Measurements from ENCODE around the gene NT5C3B.
A peak's percentile ranks its signal among the peaks of the same experiment; 100 is the strongest.

Gene NT5C3B

DNA sequence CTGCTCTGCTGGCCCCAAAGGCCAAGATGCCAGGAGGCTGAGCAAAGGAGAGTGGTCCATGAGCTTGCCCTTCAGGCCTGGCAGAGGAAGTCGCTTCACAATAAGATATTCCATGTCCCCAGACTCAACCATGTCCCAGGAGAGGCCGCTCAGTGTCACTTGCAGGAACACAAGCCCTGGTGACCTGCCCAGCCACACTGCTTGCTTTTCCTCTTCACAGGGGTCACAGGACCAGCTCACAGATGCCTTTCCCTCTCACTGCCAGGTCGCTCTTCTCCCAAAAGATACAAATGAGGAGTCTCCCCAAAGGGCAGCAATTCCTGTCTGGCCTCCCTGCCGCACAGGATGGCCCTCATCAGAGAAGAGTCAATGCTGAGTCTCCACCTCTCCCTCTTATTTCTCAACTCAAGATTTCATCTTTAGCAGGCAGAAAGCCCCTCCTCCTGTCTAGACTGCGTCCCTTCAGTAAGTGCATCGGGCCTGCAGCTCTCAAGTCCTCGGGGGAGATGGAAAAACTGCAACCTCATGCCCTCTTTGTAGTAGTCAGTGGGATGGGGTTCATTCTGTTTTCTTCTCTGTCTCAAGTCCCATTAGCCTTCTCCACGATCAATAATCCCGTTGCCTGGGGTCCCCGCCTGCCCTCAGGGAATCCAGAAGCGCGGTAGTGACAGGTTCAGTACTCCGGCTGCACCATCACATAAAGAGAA, 54.5 kb downstream of the NT5C3B start:
- TF ChIP-seq, protein P1, sequence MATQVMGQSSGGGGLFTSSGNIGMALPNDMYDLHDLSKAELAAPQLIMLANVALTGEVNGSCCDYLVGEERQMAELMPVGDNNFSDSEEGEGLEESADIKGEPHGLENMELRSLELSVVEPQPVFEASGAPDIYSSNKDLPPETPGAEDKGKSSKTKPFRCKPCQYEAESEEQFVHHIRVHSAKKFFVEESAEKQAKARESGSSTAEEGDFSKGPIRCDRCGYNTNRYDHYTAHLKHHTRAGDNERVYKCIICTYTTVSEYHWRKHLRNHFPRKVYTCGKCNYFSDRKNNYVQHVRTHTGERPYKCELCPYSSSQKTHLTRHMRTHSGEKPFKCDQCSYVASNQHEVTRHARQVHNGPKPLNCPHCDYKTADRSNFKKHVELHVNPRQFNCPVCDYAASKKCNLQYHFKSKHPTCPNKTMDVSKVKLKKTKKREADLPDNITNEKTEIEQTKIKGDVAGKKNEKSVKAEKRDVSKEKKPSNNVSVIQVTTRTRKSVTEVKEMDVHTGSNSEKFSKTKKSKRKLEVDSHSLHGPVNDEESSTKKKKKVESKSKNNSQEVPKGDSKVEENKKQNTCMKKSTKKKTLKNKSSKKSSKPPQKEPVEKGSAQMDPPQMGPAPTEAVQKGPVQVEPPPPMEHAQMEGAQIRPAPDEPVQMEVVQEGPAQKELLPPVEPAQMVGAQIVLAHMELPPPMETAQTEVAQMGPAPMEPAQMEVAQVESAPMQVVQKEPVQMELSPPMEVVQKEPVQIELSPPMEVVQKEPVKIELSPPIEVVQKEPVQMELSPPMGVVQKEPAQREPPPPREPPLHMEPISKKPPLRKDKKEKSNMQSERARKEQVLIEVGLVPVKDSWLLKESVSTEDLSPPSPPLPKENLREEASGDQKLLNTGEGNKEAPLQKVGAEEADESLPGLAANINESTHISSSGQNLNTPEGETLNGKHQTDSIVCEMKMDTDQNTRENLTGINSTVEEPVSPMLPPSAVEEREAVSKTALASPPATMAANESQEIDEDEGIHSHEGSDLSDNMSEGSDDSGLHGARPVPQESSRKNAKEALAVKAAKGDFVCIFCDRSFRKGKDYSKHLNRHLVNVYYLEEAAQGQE (IDR thresholded peaks at IDR 0.05; ENCODE audit: low read depth) = no peak
- no peak for TF ChIP-seq NFIC (IDR thresholded peaks at IDR 0.05)

- TF ChIP-seq CEBPB (IDR thresholded peaks at IDR 0.05) (no peak), NFIC (IDR thresholded peaks at IDR 0.05) (no peak), YY1 (IDR thresholded peaks at IDR 0.05; ENCODE audit: low read depth) (no peak), TCF12 (IDR thresholded peaks at IDR 0.05; ENCODE audit: low read depth) (no peak)
- TF ChIP-seq, protein P1 (IDR thresholded peaks at IDR 0.05; ENCODE audit: low read depth) = no peak
- TF ChIP-seq, protein P2, sequence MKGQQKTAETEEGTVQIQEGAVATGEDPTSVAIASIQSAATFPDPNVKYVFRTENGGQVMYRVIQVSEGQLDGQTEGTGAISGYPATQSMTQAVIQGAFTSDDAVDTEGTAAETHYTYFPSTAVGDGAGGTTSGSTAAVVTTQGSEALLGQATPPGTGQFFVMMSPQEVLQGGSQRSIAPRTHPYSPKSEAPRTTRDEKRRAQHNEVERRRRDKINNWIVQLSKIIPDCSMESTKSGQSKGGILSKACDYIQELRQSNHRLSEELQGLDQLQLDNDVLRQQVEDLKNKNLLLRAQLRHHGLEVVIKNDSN (IDR thresholded peaks at IDR 0.05) = no peak
Measured at GRCh38 chr17:41779954-41780353, 56.1 kb downstream of the NT5C3B start.

DNA sequence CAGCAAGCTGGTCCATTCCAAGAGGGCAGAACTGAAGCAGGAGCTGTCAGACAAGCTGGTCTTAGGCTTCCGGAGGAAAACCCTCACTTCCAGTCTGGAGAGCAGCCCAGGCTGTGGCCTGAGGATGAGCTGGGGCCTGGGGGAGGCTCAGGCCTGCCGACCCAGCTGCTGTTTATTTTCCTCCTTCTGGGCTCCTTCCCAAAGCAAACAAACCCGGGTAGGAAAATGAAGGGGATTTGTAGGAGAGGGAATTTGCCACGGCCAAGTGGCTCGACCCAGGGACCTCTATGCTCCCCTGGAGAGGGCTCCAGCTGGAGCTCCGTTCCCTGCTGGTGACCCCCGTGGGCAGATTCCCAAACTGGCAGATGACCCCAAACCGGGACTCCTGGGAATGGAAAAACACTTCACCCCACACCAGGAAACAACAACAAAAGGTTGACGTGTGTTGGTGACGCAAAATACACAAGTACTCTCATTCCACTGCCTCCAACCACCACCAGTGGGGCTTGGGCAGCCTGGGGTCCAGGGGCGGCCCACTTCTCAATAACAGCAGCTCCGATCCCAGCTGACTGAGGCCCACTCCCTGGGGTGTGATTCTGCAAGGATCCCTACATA, 58.4 kb downstream of the NT5C3B start:
- peak; percentile 76; the same call in 1 of the 2 replicates for TF ChIP-seq ZBTB7A (IDR thresholded peaks at IDR 0.05; ENCODE audit: low read depth)
- TF ChIP-seq TCF12 (IDR thresholded peaks at IDR 0.05; ENCODE audit: low read depth) = peak; percentile 84
- TF ChIP-seq YY1 (IDR thresholded peaks at IDR 0.05; ENCODE audit: low read depth) = no peak
- TF ChIP-seq, protein P2 (IDR thresholded peaks at IDR 0.05) = no peak; the same call in 1 of the 2 replicates
- TF ChIP-seq FOXM1 (IDR thresholded peaks at IDR 0.05; ENCODE audit: borderline replicate concordance, low read depth) = peak; percentile 70
- no peak; the same call in 1 of the 2 replicates for TF ChIP-seq CEBPB (IDR thresholded peaks at IDR 0.05)
- peak; percentile 56; the same call in 1 of the 2 replicates for TF ChIP-seq CREB1 (IDR thresholded peaks at IDR 0.05; ENCODE audit: low read depth)
- TF ChIP-seq, protein P1 (IDR thresholded peaks at IDR 0.05; ENCODE audit: low read depth) = no peak
- no peak for TF ChIP-seq TAF1 (IDR thresholded peaks at IDR 0.05; ENCODE audit: low read depth)
- peak; percentile 88 for TF ChIP-seq NFIC (IDR thresholded peaks at IDR 0.05)
- peak; percentile 90 for TF ChIP-seq EP300 (IDR thresholded peaks at IDR 0.05; ENCODE audit: borderline replicate concordance)
- TF ChIP-seq, protein P3, sequence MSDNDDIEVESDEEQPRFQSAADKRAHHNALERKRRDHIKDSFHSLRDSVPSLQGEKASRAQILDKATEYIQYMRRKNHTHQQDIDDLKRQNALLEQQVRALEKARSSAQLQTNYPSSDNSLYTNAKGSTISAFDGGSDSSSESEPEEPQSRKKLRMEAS (IDR thresholded peaks at IDR 0.05) = no peak
- peak; percentile 25; the same call in 1 of the 2 replicates for TF ChIP-seq EGR1 (IDR thresholded peaks at IDR 0.05)
- no peak for TF ChIP-seq RAD21 (IDR thresholded peaks at IDR 0.05; ENCODE audit: low read depth)
- TF ChIP-seq TEAD4 (IDR thresholded peaks at IDR 0.05) = peak; percentile 75; the same call in 1 of the 2 replicates

DNA sequence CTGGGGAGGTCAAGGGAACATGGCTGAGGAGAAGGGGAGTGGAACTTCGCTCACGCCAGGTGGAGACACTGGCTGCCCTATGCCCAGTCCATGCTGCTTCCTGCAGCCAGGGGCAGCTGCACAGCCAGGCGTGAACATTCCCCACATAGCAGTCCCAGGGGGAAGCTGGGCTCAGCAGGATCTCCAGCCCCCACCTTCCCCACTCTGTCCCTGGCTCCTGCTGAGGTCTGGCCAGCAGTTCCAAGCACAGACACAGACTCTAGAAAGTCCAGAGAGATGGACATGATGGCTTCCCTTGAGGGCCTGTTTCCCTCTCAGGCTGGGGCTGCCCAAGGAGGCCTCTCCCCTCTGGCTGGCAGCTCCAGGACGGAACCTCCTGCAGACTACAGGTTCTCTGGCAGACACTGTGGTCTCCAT, 58.9 kb downstream of the NT5C3B start:
- TF ChIP-seq, protein P1 (IDR thresholded peaks at IDR 0.05; ENCODE audit: low read depth) = no peak
- TF ChIP-seq TEAD4 (IDR thresholded peaks at IDR 0.05) (peak; percentile 100), TAF1 (IDR thresholded peaks at IDR 0.05; ENCODE audit: low read depth) (no peak), FOXM1 (IDR thresholded peaks at IDR 0.05; ENCODE audit: borderline replicate concordance, low read depth) (peak; percentile 86), YY1 (IDR thresholded peaks at IDR 0.05; ENCODE audit: low read depth) (peak; percentile 76; the same call in 1 of the 2 replicates), RAD21 (IDR thresholded peaks at IDR 0.05; ENCODE audit: low read depth) (peak; percentile 76), EP300 (IDR thresholded peaks at IDR 0.05; ENCODE audit: borderline replicate concordance) (peak; percentile 96), CEBPB (IDR thresholded peaks at IDR 0.05) (no peak), NFIC (IDR thresholded peaks at IDR 0.05) (peak; percentile 84), TCF12 (IDR thresholded peaks at IDR 0.05; ENCODE audit: low read depth) (peak; percentile 98), EGR1 (IDR thresholded peaks at IDR 0.05) (no peak), ZBTB7A (IDR thresholded peaks at IDR 0.05; ENCODE audit: low read depth) (peak; percentile 1; the same call in 1 of the 2 replicates), CREB1 (IDR thresholded peaks at IDR 0.05; ENCODE audit: low read depth) (no peak)
- TF ChIP-seq, protein P2 (IDR thresholded peaks at IDR 0.05) = no peak
- TF ChIP-seq, protein P3 (IDR thresholded peaks at IDR 0.05) = peak; percentile 89

Measured in Ishikawa (cell line).